ENCODE results near the gene GIMD1. TPM values are rescaled to one million over a fixed set of nuclear protein-coding genes. Genes with fewer than 3 reads are reported as not detected.

GIMD1 gene
- total and polyA plus RNA-seq, 9 of the 15 experiments (the other 6 are each of a cell fraction or from before 2014, with no cell fraction given), result not detected

DNA sequence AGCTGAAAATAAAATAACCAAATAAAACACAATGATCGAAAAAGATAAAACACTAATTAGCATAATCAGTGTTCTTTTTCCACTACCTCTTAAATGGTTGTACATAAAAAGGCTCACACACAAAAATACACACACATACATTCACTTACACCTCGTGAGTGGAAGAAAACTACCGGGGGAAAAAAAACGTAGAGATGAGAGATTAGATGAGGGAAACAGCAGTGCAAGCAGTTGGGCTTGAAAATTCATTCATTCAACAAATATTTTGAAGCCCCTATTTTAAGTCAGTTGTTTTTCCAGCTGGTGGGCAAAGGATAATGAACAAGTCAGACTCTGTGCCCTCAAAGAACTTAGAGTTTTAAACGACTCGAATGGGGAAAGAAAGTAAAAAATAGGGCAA, 53.6 kb downstream of the GIMD1 start (continued):
- TF ChIP-seq, protein P1, sequence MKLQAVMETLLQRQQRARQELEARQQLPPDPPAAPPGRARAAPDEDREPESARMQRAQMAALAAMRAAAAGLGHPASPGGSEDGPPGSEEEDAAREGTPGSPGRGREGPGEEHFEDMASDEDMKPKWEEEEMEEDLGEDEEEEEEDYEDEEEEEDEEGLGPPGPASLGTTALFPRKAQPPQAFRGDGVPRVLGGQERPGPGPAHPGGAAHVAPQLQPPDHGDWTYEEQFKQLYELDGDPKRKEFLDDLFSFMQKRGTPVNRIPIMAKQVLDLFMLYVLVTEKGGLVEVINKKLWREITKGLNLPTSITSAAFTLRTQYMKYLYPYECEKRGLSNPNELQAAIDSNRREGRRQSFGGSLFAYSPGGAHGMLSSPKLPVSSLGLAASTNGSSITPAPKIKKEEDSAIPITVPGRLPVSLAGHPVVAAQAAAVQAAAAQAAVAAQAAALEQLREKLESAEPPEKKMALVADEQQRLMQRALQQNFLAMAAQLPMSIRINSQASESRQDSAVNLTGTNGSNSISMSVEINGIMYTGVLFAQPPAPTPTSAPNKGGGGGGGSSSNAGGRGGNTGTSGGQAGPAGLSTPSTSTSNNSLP (IDR thresholded peaks at IDR 0.05; ENCODE audit: borderline replicate concordance, low read depth, low read length), result no peak

DNA sequence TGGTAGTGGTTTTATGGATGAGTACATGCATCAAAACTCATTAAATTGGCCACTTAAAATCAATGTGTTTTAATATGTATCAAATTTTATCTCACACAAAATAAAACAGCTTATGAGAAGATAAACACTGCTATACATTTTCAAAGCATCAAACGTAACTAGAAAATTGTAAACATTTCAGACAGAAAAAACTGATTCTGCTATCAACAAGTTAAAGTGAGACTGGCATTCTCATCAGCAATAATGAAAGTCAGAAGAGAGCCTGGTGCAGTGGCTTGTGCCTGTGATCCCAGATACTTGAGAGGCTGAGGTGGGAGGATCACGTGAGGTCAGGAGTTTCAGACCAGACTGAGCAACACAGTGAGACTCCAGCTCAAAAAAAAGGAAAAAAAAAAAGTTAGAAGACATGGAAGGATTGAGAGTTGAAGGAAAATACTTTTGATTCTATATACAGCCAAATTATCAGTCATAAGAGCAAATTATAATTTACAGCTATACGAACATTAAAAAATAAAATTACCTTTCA, 55.5 kb downstream of the GIMD1 start:
- Histone ChIP-seq H3K4me1 (replicated peaks in 1 of 2; ENCODE audit: control insufficient read depth in 2 of 2, insufficient read depth in 2 of 2, low read length in 2 of 2) (peaks cover 8 to 15% of the 10 kb centered on the region in 2 experiments; a peak in 4 of 5 replicates), H2AFZ (ENCODE audit: low read depth, low read length) (no peak overlapping the region), H3K36me3 (ENCODE audit: control insufficient read depth, insufficient read depth, low read length) (peaks cover 9% of the 10 kb centered on the region), H3K27me3 (ENCODE audit: control insufficient read depth in 2 of 2, insufficient read depth in 2 of 2, low read length in 2 of 2) (no peaks in the 10 kb centered on the region), H3K4me3 (no peak overlapping the region), H3K9ac (ENCODE audit: insufficient read depth in 1 of 2, low read depth in 2 of 2, low read length in 2 of 2) (peak overlapping the region in 1 of 2 experiments; percentile 98; a peak in 2 of 4 replicates), H3K27ac (ENCODE audit: extremely low read depth, low read depth, low read length) (peak overlapping the region; percentile 48; the same call in 1 of the 3 replicates), H3K4me2 (ENCODE audit: insufficient read depth, low read length) (peak overlapping the region; percentile 56), H3K9me3 (replicated peaks; ENCODE audit: control insufficient read depth, insufficient read depth, low read depth, low read length) (no peaks in the 10 kb centered on the region), H4K20me1 (replicated peaks; ENCODE audit: control insufficient read depth, insufficient read depth, low read length) (no peaks in the 10 kb centered on the region), H3K9me1 (ENCODE audit: control insufficient read depth, insufficient read depth, low read length) (no peaks in the 10 kb centered on the region), H3K79me2 (ENCODE audit: control insufficient read depth, insufficient read depth, low read length) (peaks cover 80% of the 10 kb centered on the region)
- 21% methylated on average over 3 of the region's 3 CpGs for WGBS (ENCODE audit: insufficient coverage, low coverage, missing lambda C conversion rate)
- in situ Hi-C loops (cut with MboI) (loop anchor here (25.0 kb wide), 1 partner anchor 1399 kb away; the partner anchor contains the start of gene PAPSS1), intact Hi-C loops (cut with micrococcal nuclease) (no loop called here)
- TF ChIP-seq XRCC3 (IDR thresholded peaks at IDR 0.05) (no peak), TOE1 (IDR thresholded peaks at IDR 0.05; ENCODE audit: borderline replicate concordance) (peak; percentile 46; the same call in 1 of the 2 replicates), TOE1 (CRISPR knock-in tag; IDR thresholded peaks at IDR 0.05; ENCODE audit: borderline replicate concordance, low read depth) (no peak), RAD51 (IDR thresholded peaks at IDR 0.05; ENCODE audit: borderline replicate concordance, low read depth) (peak; percentile 57; the same call in 1 of the 2 replicates), EGR1 (conservative IDR thresholded peaks at IDR 0.05) (peak; percentile 27; the same call in 1 of the 2 replicates), FOXM1 (IDR thresholded peaks at IDR 0.05; ENCODE audit: low read depth) (no peak), FOXM1 (CRISPR knock-in tag; IDR thresholded peaks at IDR 0.05; ENCODE audit: low read depth) (no peak), BCOR (IDR thresholded peaks at IDR 0.05) (0 out of 2 replicates have a peak, but pooled peaks have one; percentile 8), CREB1 (IDR thresholded peaks at IDR 0.05) (no peak), CREB1 (CRISPR knock-in tag; IDR thresholded peaks at IDR 0.05) (no peak), TCF7 (IDR thresholded peaks at IDR 0.05; ENCODE audit: borderline replicate concordance) (no peak), BHLHE40 (IDR thresholded peaks at IDR 0.05; ENCODE audit: low read length) (peak; percentile 84), ZNF384 (IDR thresholded peaks at IDR 0.05; ENCODE audit: low read depth, low read length) (0 out of 2 replicates have a peak, but pooled peaks have one; percentile 22)
- TF ChIP-seq, protein P2, sequence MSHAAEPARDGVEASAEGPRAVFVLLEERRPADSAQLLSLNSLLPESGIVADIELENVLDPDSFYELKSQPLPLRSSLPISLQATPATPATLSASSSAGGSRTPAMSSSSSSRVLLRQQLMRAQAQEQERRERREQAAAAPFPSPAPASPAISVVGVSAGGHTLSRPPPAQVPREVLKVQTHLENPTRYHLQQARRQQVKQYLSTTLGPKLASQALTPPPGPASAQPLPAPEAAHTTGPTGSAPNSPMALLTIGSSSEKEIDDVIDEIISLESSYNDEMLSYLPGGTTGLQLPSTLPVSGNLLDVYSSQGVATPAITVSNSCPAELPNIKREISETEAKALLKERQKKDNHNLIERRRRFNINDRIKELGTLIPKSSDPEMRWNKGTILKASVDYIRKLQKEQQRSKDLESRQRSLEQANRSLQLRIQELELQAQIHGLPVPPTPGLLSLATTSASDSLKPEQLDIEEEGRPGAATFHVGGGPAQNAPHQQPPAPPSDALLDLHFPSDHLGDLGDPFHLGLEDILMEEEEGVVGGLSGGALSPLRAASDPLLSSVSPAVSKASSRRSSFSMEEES (CRISPR knock-in tag; IDR thresholded peaks at IDR 0.05), result peak; percentile 13; the same call in 1 of the 2 replicates
- TF ChIP-seq, protein P3, sequence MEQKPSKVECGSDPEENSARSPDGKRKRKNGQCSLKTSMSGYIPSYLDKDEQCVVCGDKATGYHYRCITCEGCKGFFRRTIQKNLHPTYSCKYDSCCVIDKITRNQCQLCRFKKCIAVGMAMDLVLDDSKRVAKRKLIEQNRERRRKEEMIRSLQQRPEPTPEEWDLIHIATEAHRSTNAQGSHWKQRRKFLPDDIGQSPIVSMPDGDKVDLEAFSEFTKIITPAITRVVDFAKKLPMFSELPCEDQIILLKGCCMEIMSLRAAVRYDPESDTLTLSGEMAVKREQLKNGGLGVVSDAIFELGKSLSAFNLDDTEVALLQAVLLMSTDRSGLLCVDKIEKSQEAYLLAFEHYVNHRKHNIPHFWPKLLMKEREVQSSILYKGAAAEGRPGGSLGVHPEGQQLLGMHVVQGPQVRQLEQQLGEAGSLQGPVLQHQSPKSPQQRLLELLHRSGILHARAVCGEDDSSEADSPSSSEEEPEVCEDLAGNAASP (IDR thresholded peaks at IDR 0.05), result no peak
- TF ChIP-seq, protein P4, sequence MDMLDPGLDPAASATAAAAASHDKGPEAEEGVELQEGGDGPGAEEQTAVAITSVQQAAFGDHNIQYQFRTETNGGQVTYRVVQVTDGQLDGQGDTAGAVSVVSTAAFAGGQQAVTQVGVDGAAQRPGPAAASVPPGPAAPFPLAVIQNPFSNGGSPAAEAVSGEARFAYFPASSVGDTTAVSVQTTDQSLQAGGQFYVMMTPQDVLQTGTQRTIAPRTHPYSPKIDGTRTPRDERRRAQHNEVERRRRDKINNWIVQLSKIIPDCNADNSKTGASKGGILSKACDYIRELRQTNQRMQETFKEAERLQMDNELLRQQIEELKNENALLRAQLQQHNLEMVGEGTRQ (CRISPR knock-in tag; IDR thresholded peaks at IDR 0.05), result peak; percentile 72
- no TSS peak for BruUV-seq (replicated peaks)
- DNase-seq (ENCODE audit: extremely low read depth in 1 of 4, low spot score in 3 of 4) (peak in 1 of 4 experiments; percentile 56), FAIRE-seq (peak; percentile 69), ATAC-seq (peak; percentile 16; the same call in 2 of the 3 replicates)
- POLR2A ChIA-PET, result no interaction called here
- CTCF ChIA-PET (ENCODE audit: low intra/inter-chr PET ratio), result no interaction called here

Data from K562 (cell line).